GM10248 (cell line): ENCODE results near the gene TEX2.

Source experiments
- CTCF ChIA-PET: fragments of 300-600 bp; sonication (Branson Sonifier 250); formaldehyde crosslinking; extraction: SDS; loops from one replicate; lab custom pipeline; 2021; ENCODE audit warnings: antibody characterized with exemption; lab: Yijun Ruan, JAX
- POLR2A ChIA-PET: fragments of 350-650 bp; sonication (Branson Sonifier 250); formaldehyde crosslinking; extraction: SDS; loops from one replicate; lab custom pipeline; 2020; ENCODE audit warnings: antibody characterized with exemption; lab: Yijun Ruan, JAX
- DNase-seq: peaks from one replicate; pipeline ENCODE4 v3.0.0; 2012; ENCODE audit errors: extremely low spot score
- TF ChIP-seq, protein P1 (sequence below): IDR thresholded peaks from 2 replicates; pipeline ENCODE4 v1.5.1; 2012; ENCODE audit warnings: mild to moderate bottlenecking, low read depth; ENCODE audit errors: extremely low read depth, missing control alignments, control extremely low read depth

Gene TEX2

GRCh38 chr17:64297467-64298088 lies 34.5 kb upstream of the TEX2 start:
- DNase-seq: no peak
- POLR2A ChIA-PET: interaction anchor here (0.6 kb wide), 1 partner anchor 134 kb away, joined by 3 read pairs; no protein-coding TSS in a partner anchor
- TF ChIP-seq, protein P1, sequence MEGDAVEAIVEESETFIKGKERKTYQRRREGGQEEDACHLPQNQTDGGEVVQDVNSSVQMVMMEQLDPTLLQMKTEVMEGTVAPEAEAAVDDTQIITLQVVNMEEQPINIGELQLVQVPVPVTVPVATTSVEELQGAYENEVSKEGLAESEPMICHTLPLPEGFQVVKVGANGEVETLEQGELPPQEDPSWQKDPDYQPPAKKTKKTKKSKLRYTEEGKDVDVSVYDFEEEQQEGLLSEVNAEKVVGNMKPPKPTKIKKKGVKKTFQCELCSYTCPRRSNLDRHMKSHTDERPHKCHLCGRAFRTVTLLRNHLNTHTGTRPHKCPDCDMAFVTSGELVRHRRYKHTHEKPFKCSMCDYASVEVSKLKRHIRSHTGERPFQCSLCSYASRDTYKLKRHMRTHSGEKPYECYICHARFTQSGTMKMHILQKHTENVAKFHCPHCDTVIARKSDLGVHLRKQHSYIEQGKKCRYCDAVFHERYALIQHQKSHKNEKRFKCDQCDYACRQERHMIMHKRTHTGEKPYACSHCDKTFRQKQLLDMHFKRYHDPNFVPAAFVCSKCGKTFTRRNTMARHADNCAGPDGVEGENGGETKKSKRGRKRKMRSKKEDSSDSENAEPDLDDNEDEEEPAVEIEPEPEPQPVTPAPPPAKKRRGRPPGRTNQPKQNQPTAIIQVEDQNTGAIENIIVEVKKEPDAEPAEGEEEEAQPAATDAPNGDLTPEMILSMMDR: no peak
- CTCF ChIA-PET: interaction anchor here (0.7 to 1.4 kb wide), 5 partner anchors 9 to 335 kb away, joined by 3 to 5 read pairs (median 3); no protein-coding TSS in a partner anchor

- TF ChIP-seq, protein P1: no peak
- ChIA-PET CTCF (interaction anchor here (1.2 to 2.1 kb wide), 5 partner anchors 10 to 123 kb away, joined by 3 to 5 read pairs (median 3); no protein-coding TSS in a partner anchor), POLR2A (no interaction called here)
- no peak for DNase-seq
Observed at GRCh38 chr17:64296246-64296645, 33.2 kb upstream of the TEX2 start.

DNA sequence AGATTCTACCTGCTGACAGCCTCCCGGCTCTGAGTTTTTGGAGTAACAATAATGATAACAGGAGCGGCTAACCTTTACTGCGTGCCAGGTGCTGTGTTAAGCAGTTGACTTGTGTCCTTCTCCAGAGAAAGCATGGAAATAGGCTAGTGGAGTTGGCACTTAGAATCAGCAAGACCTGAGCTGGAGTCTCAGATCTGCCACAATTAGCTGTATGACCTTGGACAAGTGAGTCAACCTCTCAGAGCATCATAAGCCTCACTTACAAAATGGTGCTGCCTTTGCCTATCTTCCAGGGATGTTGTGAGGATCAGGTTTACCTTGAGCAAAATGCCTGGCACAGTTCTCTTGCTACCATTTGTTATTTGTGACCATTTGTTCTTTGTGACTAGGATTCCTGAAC lies 32.1 kb upstream of the TEX2 start:
- ChIA-PET CTCF (interaction anchor here (1.1 to 6.4 kb wide), 4 partner anchors 14 to 125 kb away, joined by 4 to 38 read pairs (median 4); no protein-coding TSS in a partner anchor), POLR2A (no interaction called here)
- DNase-seq: no peak
- TF ChIP-seq, protein P1: no peak

DNA sequence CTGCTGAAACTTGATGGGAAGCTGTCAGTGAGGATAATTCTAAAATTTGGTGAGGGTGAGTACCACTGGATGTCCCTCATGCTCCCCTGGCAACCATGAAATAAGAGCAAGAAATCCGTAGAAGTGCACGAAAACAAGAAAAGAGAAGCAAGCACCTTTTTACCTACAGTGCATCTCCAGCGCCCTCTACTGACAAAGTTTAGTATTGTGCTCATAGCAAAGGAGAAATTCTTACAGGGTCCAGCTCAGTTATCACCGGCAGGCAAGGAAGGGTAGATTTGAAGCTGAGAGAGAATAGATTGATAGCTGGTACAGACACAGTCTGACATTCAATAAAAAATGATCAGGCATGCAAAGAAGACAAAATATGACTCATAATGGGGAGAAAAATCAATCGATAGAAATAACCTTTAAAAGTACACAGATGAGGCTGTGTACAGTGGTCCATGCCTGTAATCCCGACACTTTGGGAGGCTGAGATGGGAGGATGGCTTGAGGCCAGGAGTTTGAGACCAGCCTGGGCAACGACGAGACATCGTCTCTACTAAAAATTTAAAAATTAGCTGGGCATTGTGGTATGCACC lies 28.3 kb upstream of the TEX2 start:
- TF ChIP-seq, protein P1: no peak

DNA sequence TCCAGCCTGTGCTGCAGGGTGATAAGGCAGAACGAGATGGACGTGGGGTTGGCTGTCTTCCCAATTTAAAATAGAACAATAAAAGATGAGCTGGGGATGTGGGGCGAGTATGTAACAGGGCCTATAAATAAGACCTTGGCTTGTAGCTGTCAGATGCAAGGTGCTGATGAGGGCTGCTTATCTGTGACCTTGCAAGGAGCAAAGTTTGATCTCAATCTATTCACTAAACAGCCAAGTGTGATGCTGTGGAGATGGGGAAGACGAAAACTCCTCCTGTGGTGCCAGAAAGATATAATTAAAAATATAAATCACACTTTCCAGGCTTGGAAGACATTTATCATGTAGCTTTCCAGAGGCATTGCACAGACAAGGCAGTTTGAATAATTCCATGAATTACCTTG lies 26.7 kb upstream of the TEX2 start:
- TF ChIP-seq, protein P1: no peak
- no peak for DNase-seq
- CTCF ChIA-PET: interaction anchor here (1.2 to 6.4 kb wide), 6 partner anchors 8 to 130 kb away, joined by 3 to 38 read pairs (median 10); no protein-coding TSS in a partner anchor
- POLR2A ChIA-PET: no interaction called here

More for the DNA sequence above, 28.3 kb upstream of the TEX2 start:
- ChIA-PET POLR2A (interaction anchor here (0.7 kb wide), 1 partner anchor 7 kb away, joined by 3 read pairs; no protein-coding TSS in a partner anchor), CTCF (interaction anchor here (1.0 to 6.4 kb wide), 6 partner anchors 9 to 262 kb away, joined by 3 to 38 read pairs (median 8); no protein-coding TSS in a partner anchor)
- no peak for DNase-seq

DNA sequence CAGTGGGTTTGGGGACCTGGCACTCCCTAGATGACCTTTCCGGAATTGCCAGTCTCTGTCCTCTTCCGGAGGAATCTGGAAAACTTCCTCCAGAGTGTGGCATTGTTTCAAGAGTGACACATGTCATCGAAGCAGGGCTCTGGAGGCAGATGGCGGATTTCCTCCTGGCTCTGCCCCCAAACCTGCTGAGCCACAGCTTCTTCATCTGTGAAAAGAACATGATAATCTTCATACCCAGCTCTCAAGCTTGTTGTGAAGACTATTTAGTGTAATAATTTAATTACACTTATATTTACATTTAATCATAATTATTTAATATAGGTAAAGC lies 19.7 kb upstream of the TEX2 start:
- TF ChIP-seq, protein P1: no peak
- ChIA-PET POLR2A (no interaction called here), CTCF (interaction anchor here (0.7 to 4.2 kb wide), 13 partner anchors 9 to 377 kb away, joined by 3 to 38 read pairs (median 4); no protein-coding TSS in a partner anchor)
- no peak for DNase-seq
